WTC11 (cell line): ENCODE measurements around the gene TEX36. TPM values are rescaled to one million over a fixed set of nuclear protein-coding genes. Genes with fewer than 3 reads are reported as not detected.

Experiments used
- ATAC-seq: fragments of 200-7000 bp; cut with Tn5 transposase; 2 replicates; pipeline ENCODE4 v1.10.0; 2021; ENCODE audit warnings: mild to moderate bottlenecking, moderate library complexity
- CTCF ChIA-PET: fragments of 300-600 bp; sonication (Branson Sonifier 250); formaldehyde crosslinking; loops from one replicate; lab custom pipeline; 2021; ENCODE audit warnings: antibody characterized with exemption; lab: Charles Lee
- POLR2A ChIA-PET: fragments of 350-600 bp; sonication (Branson Sonifier 250); formaldehyde crosslinking; loops from one replicate; lab custom pipeline; 2021; ENCODE audit warnings: antibody characterized with exemption; lab: Charles Lee
- DNase-seq: peaks from one replicate; pipeline ENCODE4 v3.0.0; 2021; ENCODE audit warnings: low spot score
- H3K27ac Mint-ChIP-seq: 2 replicates; pipeline ENCODE4 v1.8.0; 2021; ENCODE audit warnings: mixed read lengths
- H3K27me3 Mint-ChIP-seq: 2 replicates; pipeline ENCODE4 v1.8.0; 2021; ENCODE audit warnings: low read depth, mild to moderate bottlenecking, moderate library complexity, mixed read lengths
- H3K36me3 Mint-ChIP-seq: 2 replicates; pipeline ENCODE4 v1.8.0; 2021; ENCODE audit warnings: mixed read lengths
- H3K4me1 Mint-ChIP-seq: 2 replicates; pipeline ENCODE4 v1.8.0; 2022; ENCODE audit warnings: mixed read lengths
- H3K4me3 Mint-ChIP-seq: 2 replicates; pipeline ENCODE4 v1.8.0; 2021; ENCODE audit warnings: mild to moderate bottlenecking, moderate library complexity, mixed read lengths
- H3K9me3 Mint-ChIP-seq: 2 replicates; pipeline ENCODE4 v1.8.0; 2021; ENCODE audit warnings: mixed read lengths
- ATF2 ChIP-seq: sonication (generic); formaldehyde crosslinking; IDR thresholded peaks from 2 replicates; pipeline ENCODE4 v1.8.1; 2022; ENCODE audit warnings: low read depth, missing genetic modification reagents, borderline replicate concordance
- CBFB ChIP-seq: sonication (generic); formaldehyde crosslinking; IDR thresholded peaks from 2 replicates; pipeline ENCODE4 v1.8.1; 2022; ENCODE audit warnings: mild to moderate bottlenecking, low read depth, missing genetic modification reagents
- CTCF ChIP-seq: fragments of 200-600 bp; IDR thresholded peaks from 2 replicates; pipeline ENCODE4 v1.8.0; 2022; ENCODE audit warnings: antibody characterized with exemption
- GABPB1 ChIP-seq: sonication (generic); formaldehyde crosslinking; IDR thresholded peaks from 2 replicates; pipeline ENCODE4 v1.8.1; 2023; ENCODE audit warnings: mild to moderate bottlenecking, missing genetic modification reagents
- GTF2I ChIP-seq: fragments of 250-450 bp; sonication (Bioruptor Pico); conservative IDR thresholded peaks from 2 replicates; pipeline ENCODE4 v1.4.0; 2021; ENCODE audit warnings: mild to moderate bottlenecking
- MLX ChIP-seq: sonication (generic); formaldehyde crosslinking; IDR thresholded peaks from 2 replicates; pipeline ENCODE4 v1.8.1; 2023; ENCODE audit warnings: mild to moderate bottlenecking, missing genetic modification reagents, moderate library complexity
- MXD4 ChIP-seq: fragments of 250-450 bp; sonication (Bioruptor Pico); IDR thresholded peaks from 2 replicates; pipeline ENCODE4 v1.8.0; 2021; ENCODE audit warnings: mild to moderate bottlenecking, moderate library complexity, borderline replicate concordance
- MYBL2 ChIP-seq: sonication (generic); formaldehyde crosslinking; IDR thresholded peaks from 2 replicates; pipeline ENCODE4 v1.8.1; 2023; ENCODE audit warnings: mild to moderate bottlenecking, moderate library complexity, missing genetic modification reagents
- NR2C2 ChIP-seq: sonication (generic); formaldehyde crosslinking; IDR thresholded peaks from 2 replicates; pipeline ENCODE4 v1.8.0; 2022; ENCODE audit warnings: mild to moderate bottlenecking, missing genetic modification reagents
- SOX15 ChIP-seq: fragments of 250-450 bp; sonication (Bioruptor Pico); IDR thresholded peaks from 2 replicates; pipeline ENCODE4 v1.9.0; 2021; ENCODE audit warnings: mild to moderate bottlenecking
- STAT6 ChIP-seq: sonication (generic); formaldehyde crosslinking; conservative IDR thresholded peaks from 2 replicates; pipeline ENCODE4 v1.8.1; 2023; ENCODE audit warnings: mild to moderate bottlenecking, low read depth, missing genetic modification reagents, moderate library complexity
- ZNF232 ChIP-seq: sonication (generic); formaldehyde crosslinking; IDR thresholded peaks from 2 replicates; pipeline ENCODE4 v1.8.0; 2022; ENCODE audit warnings: mild to moderate bottlenecking, missing genetic modification reagents
- total RNA-seq: library from RNA; stranded (reverse); gene quantifications from 3 replicates; pipeline ENCODE4 v1.2.3, GENCODE V29; 2021
- TF ChIP-seq, protein P1 (sequence below): sonication (generic); formaldehyde crosslinking; IDR thresholded peaks from 2 replicates; pipeline ENCODE4 v1.8.0; 2022; ENCODE audit warnings: mild to moderate bottlenecking, missing genetic modification reagents
- TF ChIP-seq, protein P2 (sequence below): fragments of 250-450 bp; sonication (Bioruptor Pico); IDR thresholded peaks from 2 replicates; pipeline ENCODE4 v1.9.0; 2021; ENCODE audit warnings: mild to moderate bottlenecking, borderline replicate concordance
- TF ChIP-seq, protein P3 (sequence below): sonication (generic); formaldehyde crosslinking; IDR thresholded peaks from 2 replicates; pipeline ENCODE4 v1.8.1; 2023; ENCODE audit warnings: mild to moderate bottlenecking, moderate library complexity, missing genetic modification reagents
- TF ChIP-seq, protein P4 (sequence below): sonication (generic); formaldehyde crosslinking; conservative IDR thresholded peaks from 2 replicates; pipeline ENCODE4 v1.8.1; 2022; ENCODE audit warnings: mild to moderate bottlenecking, missing genetic modification reagents
- TF ChIP-seq, protein P5 (sequence below): fragments of 250-450 bp; sonication (Bioruptor Pico); IDR thresholded peaks from 2 replicates; pipeline ENCODE4 v1.9.0; 2021; ENCODE audit warnings: mild to moderate bottlenecking

Gene TEX36
- total RNA-seq, 1 experiment from 2014 or later: not detected

GRCh38 chr10:125726914-125727313 lies 44.0 kb upstream of the TEX36 start (continued):
- TF ChIP-seq ATF2 (CRISPR knock-in tag) (no peak), STAT6 (CRISPR knock-in tag) (no peak)
- TF ChIP-seq, protein P1, sequence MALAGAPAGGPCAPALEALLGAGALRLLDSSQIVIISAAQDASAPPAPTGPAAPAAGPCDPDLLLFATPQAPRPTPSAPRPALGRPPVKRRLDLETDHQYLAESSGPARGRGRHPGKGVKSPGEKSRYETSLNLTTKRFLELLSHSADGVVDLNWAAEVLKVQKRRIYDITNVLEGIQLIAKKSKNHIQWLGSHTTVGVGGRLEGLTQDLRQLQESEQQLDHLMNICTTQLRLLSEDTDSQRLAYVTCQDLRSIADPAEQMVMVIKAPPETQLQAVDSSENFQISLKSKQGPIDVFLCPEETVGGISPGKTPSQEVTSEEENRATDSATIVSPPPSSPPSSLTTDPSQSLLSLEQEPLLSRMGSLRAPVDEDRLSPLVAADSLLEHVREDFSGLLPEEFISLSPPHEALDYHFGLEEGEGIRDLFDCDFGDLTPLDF (CRISPR knock-in tag): no peak

GRCh38 chr10:125722811-125723210 lies 39.8 kb upstream of the TEX36 start:
- ChIA-PET POLR2A (no interaction called here), CTCF (no interaction called here)
- peaks cover 3% of the 10 kb centered on the region; the same call in 1 of the 2 replicates for H3K9me3 Mint-ChIP-seq
- DNase-seq (no peak), ATAC-seq (no peak)
- TF ChIP-seq, protein P2, sequence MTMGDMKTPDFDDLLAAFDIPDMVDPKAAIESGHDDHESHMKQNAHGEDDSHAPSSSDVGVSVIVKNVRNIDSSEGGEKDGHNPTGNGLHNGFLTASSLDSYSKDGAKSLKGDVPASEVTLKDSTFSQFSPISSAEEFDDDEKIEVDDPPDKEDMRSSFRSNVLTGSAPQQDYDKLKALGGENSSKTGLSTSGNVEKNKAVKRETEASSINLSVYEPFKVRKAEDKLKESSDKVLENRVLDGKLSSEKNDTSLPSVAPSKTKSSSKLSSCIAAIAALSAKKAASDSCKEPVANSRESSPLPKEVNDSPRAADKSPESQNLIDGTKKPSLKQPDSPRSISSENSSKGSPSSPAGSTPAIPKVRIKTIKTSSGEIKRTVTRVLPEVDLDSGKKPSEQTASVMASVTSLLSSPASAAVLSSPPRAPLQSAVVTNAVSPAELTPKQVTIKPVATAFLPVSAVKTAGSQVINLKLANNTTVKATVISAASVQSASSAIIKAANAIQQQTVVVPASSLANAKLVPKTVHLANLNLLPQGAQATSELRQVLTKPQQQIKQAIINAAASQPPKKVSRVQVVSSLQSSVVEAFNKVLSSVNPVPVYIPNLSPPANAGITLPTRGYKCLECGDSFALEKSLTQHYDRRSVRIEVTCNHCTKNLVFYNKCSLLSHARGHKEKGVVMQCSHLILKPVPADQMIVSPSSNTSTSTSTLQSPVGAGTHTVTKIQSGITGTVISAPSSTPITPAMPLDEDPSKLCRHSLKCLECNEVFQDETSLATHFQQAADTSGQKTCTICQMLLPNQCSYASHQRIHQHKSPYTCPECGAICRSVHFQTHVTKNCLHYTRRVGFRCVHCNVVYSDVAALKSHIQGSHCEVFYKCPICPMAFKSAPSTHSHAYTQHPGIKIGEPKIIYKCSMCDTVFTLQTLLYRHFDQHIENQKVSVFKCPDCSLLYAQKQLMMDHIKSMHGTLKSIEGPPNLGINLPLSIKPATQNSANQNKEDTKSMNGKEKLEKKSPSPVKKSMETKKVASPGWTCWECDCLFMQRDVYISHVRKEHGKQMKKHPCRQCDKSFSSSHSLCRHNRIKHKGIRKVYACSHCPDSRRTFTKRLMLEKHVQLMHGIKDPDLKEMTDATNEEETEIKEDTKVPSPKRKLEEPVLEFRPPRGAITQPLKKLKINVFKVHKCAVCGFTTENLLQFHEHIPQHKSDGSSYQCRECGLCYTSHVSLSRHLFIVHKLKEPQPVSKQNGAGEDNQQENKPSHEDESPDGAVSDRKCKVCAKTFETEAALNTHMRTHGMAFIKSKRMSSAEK (CRISPR knock-in tag): no peak
- TF ChIP-seq MLX (CRISPR knock-in tag) (no peak), NR2C2 (CRISPR knock-in tag) (no peak), CTCF (no peak), GTF2I (no peak), MYBL2 (CRISPR knock-in tag) (no peak), SOX15 (CRISPR knock-in tag) (no peak), CBFB (CRISPR knock-in tag) (no peak), ZNF232 (no peak), MXD4 (no peak), GABPB1 (CRISPR knock-in tag) (no peak)
- TF ChIP-seq, protein P1 (CRISPR knock-in tag): no peak
- TF ChIP-seq, protein P3, sequence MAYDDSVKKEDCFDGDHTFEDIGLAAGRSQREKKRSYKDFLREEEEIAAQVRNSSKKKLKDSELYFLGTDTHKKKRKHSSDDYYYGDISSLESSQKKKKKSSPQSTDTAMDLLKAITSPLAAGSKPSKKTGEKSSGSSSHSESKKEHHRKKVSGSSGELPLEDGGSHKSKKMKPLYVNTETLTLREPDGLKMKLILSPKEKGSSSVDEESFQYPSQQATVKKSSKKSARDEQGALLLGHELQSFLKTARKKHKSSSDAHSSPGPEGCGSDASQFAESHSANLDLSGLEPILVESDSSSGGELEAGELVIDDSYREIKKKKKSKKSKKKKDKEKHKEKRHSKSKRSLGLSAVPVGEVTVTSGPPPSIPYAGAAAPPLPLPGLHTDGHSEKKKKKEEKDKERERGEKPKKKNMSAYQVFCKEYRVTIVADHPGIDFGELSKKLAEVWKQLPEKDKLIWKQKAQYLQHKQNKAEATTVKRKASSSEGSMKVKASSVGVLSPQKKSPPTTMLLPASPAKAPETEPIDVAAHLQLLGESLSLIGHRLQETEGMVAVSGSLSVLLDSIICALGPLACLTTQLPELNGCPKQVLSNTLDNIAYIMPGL (CRISPR knock-in tag): no peak
- TF ChIP-seq, protein P4, sequence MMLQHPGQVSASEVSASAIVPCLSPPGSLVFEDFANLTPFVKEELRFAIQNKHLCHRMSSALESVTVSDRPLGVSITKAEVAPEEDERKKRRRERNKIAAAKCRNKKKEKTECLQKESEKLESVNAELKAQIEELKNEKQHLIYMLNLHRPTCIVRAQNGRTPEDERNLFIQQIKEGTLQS (CRISPR knock-in tag): no peak
- TF ChIP-seq, protein P5, sequence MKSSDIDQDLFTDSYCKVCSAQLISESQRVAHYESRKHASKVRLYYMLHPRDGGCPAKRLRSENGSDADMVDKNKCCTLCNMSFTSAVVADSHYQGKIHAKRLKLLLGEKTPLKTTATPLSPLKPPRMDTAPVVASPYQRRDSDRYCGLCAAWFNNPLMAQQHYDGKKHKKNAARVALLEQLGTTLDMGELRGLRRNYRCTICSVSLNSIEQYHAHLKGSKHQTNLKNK (CRISPR knock-in tag): no peak
- TF ChIP-seq, all 79 proteins: peak for 0
- Mint-ChIP-seq H3K36me3 (peaks cover 59% of the 10 kb centered on the region), H3K4me1 (peaks cover 11% of the 10 kb centered on the region), H3K27ac (no peak overlapping the region), H3K4me3 (no peak overlapping the region), H3K27me3 (peaks cover 4% of the 10 kb centered on the region)
